Measurements from ENCODE around the gene USP51.
"Not testable (repeated sequence)": the region's sequence is repeated elsewhere in the genome, so short reads cannot be mapped to it uniquely, and the experiment has no call there.

Gene USP51

GRCh38 chrX:55516794-55517481, 27.3 kb upstream of the USP51 start:
- not testable (repeated sequence) for H3K27me3 ChIP-seq (ENCODE audit: insufficient read depth, low read length, poor library complexity); H2BK5ac ChIP-seq (ENCODE audit: low read length); H2BK15ac ChIP-seq (replicated peaks; ENCODE audit: low read depth); H3K4ac ChIP-seq (ENCODE audit: low read depth, low read length); H4K5ac ChIP-seq (ENCODE audit: low read length); H3K4me2 ChIP-seq (ENCODE audit: low read length); DNase-seq; H3K9ac ChIP-seq (ENCODE audit: low read length); H4K8ac ChIP-seq (ENCODE audit: low read depth, low read length); H2BK120ac ChIP-seq (ENCODE audit: low read depth, low read length); H3K23ac ChIP-seq (ENCODE audit: low read length); H3K79me1 ChIP-seq (ENCODE audit: low read length); H3K4me1 ChIP-seq (ENCODE audit: control insufficient read depth, low read depth, low read length); H2AK5ac ChIP-seq (ENCODE audit: low read length); H3K79me2 ChIP-seq (ENCODE audit: control insufficient read depth, insufficient read depth, low read length); H3K4me3 ChIP-seq (ENCODE audit: low read length); H3K27ac ChIP-seq (ENCODE audit: low read depth, low read length); H3K18ac ChIP-seq (ENCODE audit: low read length); H3K56ac ChIP-seq (ENCODE audit: low read length); H3K36me3 ChIP-seq (ENCODE audit: control insufficient read depth, insufficient read depth, low read length)
- no CpG with 5 or more reads among the region's 10 CpGs for WGBS (ENCODE audit: extremely low coverage, insufficient coverage, low lambda C conversion rate)

GRCh38 chrX:55513045-55513737, 23.5 kb upstream of the USP51 start:
- H2BK15ac ChIP-seq (replicated peaks; ENCODE audit: low read depth); H3K4me1 ChIP-seq (ENCODE audit: control insufficient read depth, low read depth, low read length); H2AK5ac ChIP-seq (ENCODE audit: low read length); H3K79me2 ChIP-seq (ENCODE audit: control insufficient read depth, insufficient read depth, low read length); H3K4me2 ChIP-seq (ENCODE audit: low read length); H3K18ac ChIP-seq (ENCODE audit: low read length); H3K23ac ChIP-seq (ENCODE audit: low read length); H3K36me3 ChIP-seq (ENCODE audit: control insufficient read depth, insufficient read depth, low read length); H4K8ac ChIP-seq (ENCODE audit: low read depth, low read length); H3K27me3 ChIP-seq (ENCODE audit: insufficient read depth, low read length, poor library complexity); H3K4ac ChIP-seq (ENCODE audit: low read depth, low read length); H4K5ac ChIP-seq (ENCODE audit: low read length); H3K79me1 ChIP-seq (ENCODE audit: low read length); H3K56ac ChIP-seq (ENCODE audit: low read length); H2BK5ac ChIP-seq (ENCODE audit: low read length); DNase-seq; H3K9ac ChIP-seq (ENCODE audit: low read length); H3K4me3 ChIP-seq (ENCODE audit: low read length); H3K27ac ChIP-seq (ENCODE audit: low read depth, low read length); H2BK120ac ChIP-seq (ENCODE audit: low read depth, low read length): not testable (repeated sequence)
- no CpG with 5 or more reads among the region's 6 CpGs for WGBS (ENCODE audit: extremely low coverage, insufficient coverage, low lambda C conversion rate)

GRCh38 chrX:55508410-55509152, 18.9 kb upstream of the USP51 start:
- not testable (repeated sequence) for H4K5ac ChIP-seq (ENCODE audit: low read length); H3K27me3 ChIP-seq (ENCODE audit: insufficient read depth, low read length, poor library complexity); H3K79me2 ChIP-seq (ENCODE audit: control insufficient read depth, insufficient read depth, low read length); H3K4me2 ChIP-seq (ENCODE audit: low read length); H3K56ac ChIP-seq (ENCODE audit: low read length); DNase-seq; H3K9ac ChIP-seq (ENCODE audit: low read length); H3K36me3 ChIP-seq (ENCODE audit: control insufficient read depth, insufficient read depth, low read length); H2AK5ac ChIP-seq (ENCODE audit: low read length); H3K4ac ChIP-seq (ENCODE audit: low read depth, low read length); H3K79me1 ChIP-seq (ENCODE audit: low read length); H3K23ac ChIP-seq (ENCODE audit: low read length); H4K8ac ChIP-seq (ENCODE audit: low read depth, low read length); H2BK120ac ChIP-seq (ENCODE audit: low read depth, low read length); H3K27ac ChIP-seq (ENCODE audit: low read depth, low read length); H3K4me3 ChIP-seq (ENCODE audit: low read length); H3K18ac ChIP-seq (ENCODE audit: low read length); H2BK15ac ChIP-seq (replicated peaks; ENCODE audit: low read depth); H2BK5ac ChIP-seq (ENCODE audit: low read length); H3K4me1 ChIP-seq (ENCODE audit: control insufficient read depth, low read depth, low read length)
- no CpG with 5 or more reads among the region's 10 CpGs for WGBS (ENCODE audit: extremely low coverage, insufficient coverage, low lambda C conversion rate)

- no CpG with 5 or more reads among the region's 5 CpGs for WGBS (ENCODE audit: extremely low coverage, insufficient coverage, low lambda C conversion rate)
- H3K56ac ChIP-seq (ENCODE audit: low read length); H3K79me1 ChIP-seq (ENCODE audit: low read length); H2BK5ac ChIP-seq (ENCODE audit: low read length); H3K27ac ChIP-seq (ENCODE audit: low read depth, low read length); H3K79me2 ChIP-seq (ENCODE audit: control insufficient read depth, insufficient read depth, low read length); H3K9ac ChIP-seq (ENCODE audit: low read length); H2AK5ac ChIP-seq (ENCODE audit: low read length); H3K4ac ChIP-seq (ENCODE audit: low read depth, low read length); H3K27me3 ChIP-seq (ENCODE audit: insufficient read depth, low read length, poor library complexity); H3K4me1 ChIP-seq (ENCODE audit: control insufficient read depth, low read depth, low read length); H3K18ac ChIP-seq (ENCODE audit: low read length); H3K36me3 ChIP-seq (ENCODE audit: control insufficient read depth, insufficient read depth, low read length); H3K4me3 ChIP-seq (ENCODE audit: low read length); DNase-seq; H3K23ac ChIP-seq (ENCODE audit: low read length); H2BK120ac ChIP-seq (ENCODE audit: low read depth, low read length); H3K4me2 ChIP-seq (ENCODE audit: low read length); H2BK15ac ChIP-seq (replicated peaks; ENCODE audit: low read depth); H4K5ac ChIP-seq (ENCODE audit: low read length); H4K8ac ChIP-seq (ENCODE audit: low read depth, low read length): not testable (repeated sequence)
Observed at GRCh38 chrX:55507699-55508098, 18.1 kb upstream of the USP51 start.

GRCh38 chrX:55507010-55507409, 17.4 kb upstream of the USP51 start:
- not testable (repeated sequence) for H4K5ac ChIP-seq (ENCODE audit: low read length); H3K27me3 ChIP-seq (ENCODE audit: insufficient read depth, low read length, poor library complexity); H3K4ac ChIP-seq (ENCODE audit: low read depth, low read length); H3K18ac ChIP-seq (ENCODE audit: low read length); H3K27ac ChIP-seq (ENCODE audit: low read depth, low read length); H3K56ac ChIP-seq (ENCODE audit: low read length); H2AK5ac ChIP-seq (ENCODE audit: low read length); H2BK120ac ChIP-seq (ENCODE audit: low read depth, low read length); H3K9ac ChIP-seq (ENCODE audit: low read length); H3K36me3 ChIP-seq (ENCODE audit: control insufficient read depth, insufficient read depth, low read length); H3K4me2 ChIP-seq (ENCODE audit: low read length); H4K8ac ChIP-seq (ENCODE audit: low read depth, low read length); H3K79me2 ChIP-seq (ENCODE audit: control insufficient read depth, insufficient read depth, low read length); H2BK5ac ChIP-seq (ENCODE audit: low read length); DNase-seq; H3K4me1 ChIP-seq (ENCODE audit: control insufficient read depth, low read depth, low read length); H3K4me3 ChIP-seq (ENCODE audit: low read length); H3K23ac ChIP-seq (ENCODE audit: low read length); H3K79me1 ChIP-seq (ENCODE audit: low read length); H2BK15ac ChIP-seq (replicated peaks; ENCODE audit: low read depth)
- WGBS (ENCODE audit: extremely low coverage, insufficient coverage, low lambda C conversion rate): no CpG with 5 or more reads among the region's 5 CpGs

Data from mesendoderm (in vitro differentiated cells).